ENCODE results near the gene NAP1L4.

The NAP1L4 gene

DNA sequence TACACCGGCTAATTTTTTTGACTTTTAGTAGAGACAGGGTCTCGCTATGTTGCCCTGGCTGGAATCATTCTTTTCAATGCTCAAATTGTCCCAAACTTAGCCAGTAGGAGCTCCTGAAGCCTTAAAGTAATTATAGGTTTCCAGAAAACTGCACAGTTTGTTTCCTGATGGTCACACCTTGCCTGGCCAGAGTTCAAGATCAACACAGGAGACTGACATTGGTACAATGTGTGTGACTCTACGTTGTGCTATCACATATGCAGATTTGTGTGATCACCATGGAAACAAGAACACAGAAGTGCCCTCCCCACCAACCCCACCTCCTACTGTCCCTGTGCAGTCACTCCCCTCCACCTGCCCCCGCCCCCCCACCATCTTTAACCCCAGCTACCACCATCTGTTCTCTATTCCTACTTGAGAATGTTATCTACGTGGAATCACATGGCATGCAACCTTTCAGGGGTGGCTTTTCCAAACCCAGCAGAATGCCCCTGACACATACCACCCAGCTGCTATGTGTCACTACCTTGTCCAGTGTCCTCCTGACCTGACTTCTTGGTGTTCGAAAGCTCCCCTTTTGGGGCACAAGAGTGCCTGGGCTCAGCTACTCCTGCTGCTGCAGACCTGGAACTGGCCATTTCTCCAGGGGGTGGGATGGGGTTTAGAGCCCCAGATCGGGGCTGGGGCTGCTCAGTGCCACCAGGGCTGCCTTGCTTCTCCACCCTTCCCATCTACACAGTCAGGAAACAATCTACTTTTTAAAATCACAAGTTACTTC, 6.1 kb upstream of the NAP1L4 start:
- DNase-seq, result peak in 7 of 42 donors; percentile 4 to 19 (median 8)
- intact Hi-C loops (cut with DNase I), result loop anchor here (10.0 kb wide), 1 partner anchor 57 kb away; the partner anchor contains the start of gene CARS1

DNA sequence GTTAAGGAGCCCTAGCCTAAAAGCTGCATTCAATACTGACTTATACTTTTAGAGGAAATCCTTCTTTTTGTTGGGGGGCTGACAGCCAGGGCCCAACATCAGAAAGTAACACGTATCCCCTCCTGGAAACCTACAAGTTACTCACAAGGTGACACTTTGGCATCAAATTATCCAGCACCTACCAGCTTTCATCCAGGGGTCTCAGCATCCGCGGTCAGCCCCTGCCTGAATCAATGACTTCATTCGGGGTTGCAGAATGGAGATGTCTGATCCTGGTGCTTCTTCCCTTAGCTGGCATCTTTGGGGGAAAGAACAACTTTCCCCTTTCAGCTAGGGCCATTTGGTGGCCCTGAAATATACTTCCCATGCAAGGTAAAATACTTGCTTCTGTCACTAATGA, 5.3 kb upstream of the NAP1L4 start:
- peak in 7 of 42 donors; percentile 2 to 31 (median 7) for DNase-seq
- intact Hi-C loops (cut with DNase I), result loop anchor here (10.0 kb wide), 1 partner anchor 57 kb away; the partner anchor contains the start of gene CARS1

DNA sequence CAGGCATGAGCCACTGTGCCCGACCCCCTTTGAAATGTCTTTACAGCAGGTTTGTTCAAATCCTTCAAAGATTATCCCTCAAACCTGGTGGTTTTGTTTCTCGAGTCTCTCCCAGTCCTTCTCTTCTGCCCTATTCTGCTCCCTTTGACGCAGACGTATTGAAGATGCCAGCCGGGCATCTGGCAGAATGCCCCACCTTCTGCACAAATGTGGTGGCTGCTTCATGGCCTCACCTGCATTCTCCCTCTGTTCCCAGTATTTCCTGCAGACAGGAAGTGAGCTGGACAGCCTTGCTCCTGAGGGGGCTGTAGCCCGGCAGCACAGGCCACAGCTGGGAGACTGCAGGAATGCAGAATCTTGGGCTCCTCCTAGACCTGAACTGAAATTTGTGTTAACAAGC, 4.8 kb upstream of the NAP1L4 start:
- peak in 8 of 42 donors; percentile 3 to 31 (median 12) for DNase-seq
- intact Hi-C loops (cut with DNase I), result loop anchor here (10.0 kb wide), 1 partner anchor 58 kb away; the partner anchor contains the start of gene CARS1

DNA sequence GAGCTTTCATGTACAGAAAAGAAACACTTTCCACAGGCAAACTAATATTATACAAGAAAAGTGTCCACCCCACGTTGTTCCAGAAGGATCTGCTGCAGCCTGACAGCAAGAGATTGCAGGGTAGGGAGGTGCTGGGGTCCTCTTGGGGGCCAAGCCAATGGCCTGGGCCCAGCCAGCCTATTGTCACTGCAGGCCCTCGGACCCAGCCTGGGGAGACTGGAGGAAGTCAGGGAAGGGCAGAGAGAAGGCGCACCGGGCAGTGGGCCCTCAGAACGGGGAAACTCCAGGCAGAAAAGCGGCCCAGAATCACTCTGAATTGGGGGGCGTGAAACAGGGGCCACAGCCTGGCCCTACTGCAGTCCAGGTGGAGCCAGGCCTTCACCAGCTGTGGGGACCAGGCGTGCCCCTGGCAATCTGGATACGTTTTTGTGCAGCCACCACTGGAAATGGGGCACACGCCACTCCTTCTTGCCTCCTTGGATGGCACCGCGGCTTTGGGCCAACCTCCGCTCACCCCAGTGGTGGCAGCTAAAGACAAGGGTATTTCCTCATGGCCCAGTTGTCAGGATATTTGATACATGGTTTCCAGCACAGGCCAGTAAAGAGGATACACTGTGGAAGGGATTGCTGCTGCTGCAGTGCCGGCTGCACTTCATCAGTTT, 3.9 kb upstream of the NAP1L4 start:
- intact Hi-C loops (cut with DNase I), result loop anchor here (10.0 kb wide), 1 partner anchor 59 kb away; the partner anchor contains the start of gene CARS1
- DNase-seq, result peak in 4 of 42 donors; percentile 17 to 39 (median 28)

DNA sequence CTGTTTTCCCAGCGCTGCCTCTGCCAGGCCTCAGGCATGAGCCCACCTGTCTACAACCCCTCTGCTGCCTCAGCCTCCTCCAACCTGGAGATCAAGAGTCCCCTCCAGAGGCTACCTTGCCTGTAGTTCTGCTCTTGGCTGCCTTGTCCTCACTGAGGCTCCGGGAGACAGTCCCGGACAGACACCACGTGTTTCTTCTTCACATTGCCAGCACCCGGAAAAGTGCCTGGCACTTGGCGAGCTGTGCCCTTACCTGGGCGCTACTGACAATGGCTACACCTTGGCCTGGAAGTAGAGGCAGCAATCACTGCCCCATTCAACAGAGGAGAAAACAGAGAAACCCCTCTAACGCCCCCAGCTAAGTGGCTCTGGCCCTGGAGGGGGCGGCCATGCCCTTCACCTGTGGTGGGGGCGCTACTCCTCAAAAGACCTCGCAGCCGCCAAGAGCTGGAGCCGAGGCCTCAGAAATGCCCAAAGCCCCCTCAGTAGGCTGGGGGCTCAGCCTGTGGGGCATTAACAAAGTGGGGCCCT, 3.0 kb upstream of the NAP1L4 start:
- peak in 3 of 42 donors; percentile 10 to 20 (median 13) for DNase-seq
- intact Hi-C loops (cut with DNase I), result loop anchor here (10.0 kb wide), 1 partner anchor 60 kb away; the partner anchor contains the start of gene CARS1

DNA sequence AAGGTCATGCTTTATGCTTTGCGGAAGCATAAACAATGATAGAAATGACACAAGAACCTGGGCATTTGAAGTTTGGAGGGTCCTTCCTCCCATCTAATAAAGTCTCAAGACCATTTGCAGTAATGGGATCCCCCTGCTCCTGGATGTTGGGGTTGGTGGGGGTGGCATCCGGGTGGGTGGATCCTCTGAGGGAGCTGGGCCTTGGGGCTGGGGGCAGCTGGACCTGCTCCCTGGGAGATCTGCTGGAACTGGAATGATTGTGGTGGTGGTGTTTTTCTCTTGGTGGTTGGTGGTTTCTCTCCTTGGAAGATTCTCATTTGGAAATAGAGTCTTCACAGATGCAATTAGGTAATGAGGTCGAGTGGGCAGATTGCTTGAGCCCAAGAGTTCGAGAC, 2.2 kb upstream of the NAP1L4 start:
- intact Hi-C loops (cut with DNase I), result loop anchor here (10.0 kb wide), 1 partner anchor 60 kb away; the partner anchor contains the start of gene CARS1
- peak in 1 of 42 donors; percentile 12 for DNase-seq

DNA sequence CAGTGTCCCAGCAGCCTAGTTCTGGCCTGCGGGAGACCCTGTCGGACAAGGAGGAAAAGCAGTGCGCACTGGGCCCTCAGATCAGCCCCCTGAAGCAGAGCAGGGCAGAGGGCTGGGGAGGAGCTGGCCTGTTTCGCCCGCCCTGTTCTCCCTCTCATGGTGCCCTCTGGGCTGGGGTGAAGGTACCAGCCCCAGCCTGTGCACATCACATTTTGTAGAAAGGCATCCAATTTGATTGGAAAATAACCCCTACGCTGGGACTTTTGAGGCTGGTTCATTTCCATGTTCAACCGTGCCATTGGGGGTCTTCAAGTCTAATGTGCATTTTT, 832 bp upstream of the NAP1L4 start:
- no peak for DNase-seq
- intact Hi-C loops (cut with DNase I), result loop anchor here (10.0 kb wide), 1 partner anchor 62 kb away; the partner anchor contains the start of gene CARS1

DNA sequence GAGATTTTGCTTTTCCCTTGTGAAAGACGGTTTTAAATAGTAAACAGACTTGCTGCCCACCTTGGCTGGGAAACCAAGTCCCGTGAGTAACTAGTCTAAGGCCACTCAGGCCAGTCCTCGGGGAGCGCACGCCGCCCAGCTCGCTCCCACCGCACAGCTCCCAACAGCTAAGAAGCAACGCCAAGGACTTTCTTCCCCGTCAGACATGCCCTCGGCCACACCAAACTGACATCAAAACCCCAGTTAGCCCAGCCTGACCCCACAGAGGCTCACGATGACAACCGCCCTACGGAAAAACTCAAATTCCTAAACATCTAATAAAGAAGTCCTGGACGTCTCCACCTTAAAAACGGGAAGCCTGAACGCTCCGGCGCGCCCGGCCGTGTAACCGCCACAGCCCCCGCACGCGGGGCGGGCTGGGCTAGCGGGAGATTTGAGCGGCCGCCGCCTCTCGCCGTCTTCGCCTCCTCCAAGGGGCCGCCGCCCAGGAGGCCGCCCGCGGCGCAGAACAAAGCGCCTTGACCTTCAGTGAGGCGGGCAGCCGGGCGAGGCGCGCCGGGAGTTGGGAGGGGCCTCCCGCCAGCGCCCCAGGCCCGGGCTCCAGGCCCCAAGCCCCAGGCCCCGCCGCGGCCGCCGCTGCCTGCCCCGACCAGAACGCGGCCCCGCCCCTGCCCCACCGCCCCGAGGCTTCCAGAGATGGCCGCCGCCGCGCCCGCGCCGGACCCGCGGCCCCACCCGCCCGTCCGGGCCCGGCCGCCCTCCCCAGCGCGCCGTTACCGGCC, 486 bp downstream of the NAP1L4 start:
- DNase-seq, result peak in 35 of 42 donors; percentile 31 to 78 (median 60)
- intact Hi-C loops (cut with DNase I), result loop anchor here (10.0 kb wide), 1 partner anchor 63 kb away; the partner anchor contains the start of gene CARS1

DNA sequence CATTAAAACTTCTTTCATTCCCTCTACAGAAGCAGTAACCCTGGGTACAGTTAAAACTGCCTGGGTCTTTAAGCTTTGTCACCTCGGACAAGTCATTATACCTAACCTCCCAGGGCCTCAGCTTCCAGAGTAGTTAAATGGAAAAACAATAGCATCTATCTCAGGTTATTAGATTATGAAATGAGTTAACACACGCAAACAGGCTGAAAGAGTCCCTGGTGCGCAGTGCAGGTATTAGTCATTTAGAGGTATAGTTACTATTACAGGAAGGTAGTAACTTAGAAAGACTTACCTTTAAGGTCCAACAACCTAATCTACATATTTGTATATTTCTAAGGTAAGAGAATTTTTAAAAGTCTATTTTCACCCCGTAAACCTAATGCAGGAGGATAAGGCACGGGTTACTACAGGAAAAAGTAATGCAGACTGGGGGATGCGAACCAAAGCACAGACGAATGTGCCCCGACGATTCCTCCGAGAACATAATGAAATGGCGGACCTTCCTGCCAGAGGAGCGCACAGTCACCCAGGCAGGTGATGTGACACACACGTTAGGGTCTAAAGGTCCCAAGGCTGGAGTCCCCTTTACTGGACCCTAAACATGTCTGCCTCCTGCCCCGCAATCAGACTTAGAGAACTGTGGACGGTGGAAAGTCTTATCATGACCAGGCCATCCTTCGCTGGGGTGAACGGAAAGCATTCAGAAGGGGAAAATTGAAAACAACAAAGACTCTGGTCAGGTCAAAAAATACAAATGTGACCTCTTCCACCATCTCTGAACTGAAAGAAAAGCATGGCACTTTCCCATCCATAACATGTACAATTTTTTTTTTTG, 1.3 kb downstream of the NAP1L4 start:
- peak in 2 of 42 donors; percentile 20 to 32 for DNase-seq
- intact Hi-C loops (cut with DNase I), result loop anchor here (10.0 kb wide), 1 partner anchor 64 kb away; the partner anchor contains the start of gene CARS1

DNA sequence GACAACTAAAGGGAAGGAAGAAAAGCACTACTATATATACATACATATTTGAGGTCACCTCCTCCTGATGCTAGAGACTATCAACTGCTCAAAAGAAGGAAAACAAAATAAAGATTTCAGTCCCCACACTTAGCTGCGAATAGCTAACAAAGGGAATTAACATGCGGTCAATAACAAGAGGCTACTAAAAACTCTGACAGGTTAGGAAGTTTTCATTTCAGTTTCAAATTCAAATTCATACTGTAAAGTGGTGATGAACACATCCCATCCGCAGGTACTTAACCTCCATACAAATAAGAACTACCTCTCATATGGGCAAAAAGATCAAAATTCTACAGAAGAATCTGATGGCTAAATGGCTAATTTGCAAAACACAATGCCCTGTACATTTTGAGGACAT, 2.6 kb downstream of the NAP1L4 start:
- DNase-seq, result no peak
- intact Hi-C loops (cut with DNase I), result no loop called here

DNA sequence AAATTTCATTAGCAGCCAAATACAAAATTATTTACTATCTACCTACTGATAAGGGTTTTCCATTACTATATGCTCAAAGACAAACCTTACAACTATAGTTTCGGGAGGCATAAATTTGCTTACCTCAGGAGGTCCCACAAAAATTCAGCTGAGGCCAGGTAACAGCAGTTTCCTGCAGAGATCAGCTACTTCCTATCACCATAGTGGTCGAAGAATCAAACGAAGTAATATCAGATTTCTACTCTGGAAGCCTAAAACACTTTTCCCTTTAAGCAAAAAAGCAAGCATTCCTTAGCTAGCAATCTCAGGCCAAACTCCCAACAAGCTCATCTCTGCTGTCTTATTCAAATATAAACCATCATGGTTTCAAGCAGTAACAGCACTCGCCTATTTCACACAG, 3.1 kb downstream of the NAP1L4 start:
- peak in 1 of 42 donors; percentile 19 for DNase-seq
- intact Hi-C loops (cut with DNase I), result no loop called here

DNA sequence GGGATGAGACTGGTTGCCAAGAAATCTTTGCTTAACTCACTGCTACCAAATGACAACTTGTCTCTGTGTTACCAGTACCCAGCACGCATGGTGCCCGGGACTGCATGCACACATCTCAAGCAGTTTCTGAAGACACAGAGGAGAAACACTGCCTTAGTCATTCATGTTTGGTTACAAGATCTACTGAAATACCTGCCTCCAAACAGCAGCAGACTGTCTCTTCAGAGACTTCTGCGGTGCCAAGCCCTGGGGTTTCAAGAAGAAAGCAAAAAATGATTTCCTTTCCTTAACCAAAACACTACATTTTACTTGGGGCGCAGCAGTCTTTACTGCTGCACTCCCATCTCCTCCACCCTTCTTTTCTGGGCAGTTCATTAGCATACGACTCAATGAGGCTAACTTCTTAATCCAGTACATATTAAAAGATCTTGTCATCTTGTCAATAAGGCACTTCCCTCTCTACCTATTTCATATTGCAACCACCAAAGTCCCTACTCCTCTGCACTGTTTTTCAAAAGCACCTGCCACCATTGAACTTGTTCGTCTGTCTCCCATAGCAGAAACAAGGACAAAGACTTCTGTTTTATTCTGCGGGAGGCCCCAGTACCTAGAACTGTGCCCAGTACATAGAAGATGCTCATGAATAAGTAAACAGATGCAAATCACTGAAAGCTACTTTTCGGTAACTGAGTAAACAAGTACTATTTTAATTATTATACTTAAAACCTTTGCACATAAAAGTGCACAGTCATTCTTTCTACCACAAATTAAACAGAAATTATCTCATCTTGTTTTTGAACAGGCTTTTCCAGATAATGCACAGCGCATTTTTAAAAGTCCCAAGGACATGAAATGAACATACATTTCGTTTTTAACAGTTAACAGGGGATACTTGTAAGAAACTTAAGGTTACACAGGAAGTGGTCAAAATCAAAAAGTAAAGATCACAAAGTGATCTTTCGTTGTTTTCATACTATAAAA, 4.0 kb downstream of the NAP1L4 start:
- peak in 2 of 42 donors; percentile 7 to 21 for DNase-seq
- intact Hi-C loops (cut with DNase I), result no loop called here

DNA sequence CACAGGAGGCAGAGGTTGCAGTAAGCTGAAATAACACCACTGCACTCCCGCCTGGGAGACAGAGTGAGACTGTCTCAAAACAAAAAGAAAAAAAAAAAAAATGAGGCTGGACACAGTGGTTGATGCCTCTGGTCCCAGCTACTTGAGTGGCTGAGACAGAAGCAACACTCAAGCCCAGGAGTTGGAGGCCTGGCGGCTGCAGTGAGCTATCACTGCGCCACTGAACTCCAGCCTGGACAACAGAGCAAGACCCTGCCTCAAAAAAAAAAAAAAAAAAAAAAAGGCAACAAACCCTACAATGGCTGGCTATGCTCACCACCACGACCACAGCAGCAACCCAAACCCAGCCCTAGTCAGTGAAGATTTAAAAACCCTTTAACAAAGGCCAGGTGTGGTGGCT, 8.2 kb downstream of the NAP1L4 start:
- intact Hi-C loops (cut with DNase I), result no loop called here
- DNase-seq, result no peak

DNA sequence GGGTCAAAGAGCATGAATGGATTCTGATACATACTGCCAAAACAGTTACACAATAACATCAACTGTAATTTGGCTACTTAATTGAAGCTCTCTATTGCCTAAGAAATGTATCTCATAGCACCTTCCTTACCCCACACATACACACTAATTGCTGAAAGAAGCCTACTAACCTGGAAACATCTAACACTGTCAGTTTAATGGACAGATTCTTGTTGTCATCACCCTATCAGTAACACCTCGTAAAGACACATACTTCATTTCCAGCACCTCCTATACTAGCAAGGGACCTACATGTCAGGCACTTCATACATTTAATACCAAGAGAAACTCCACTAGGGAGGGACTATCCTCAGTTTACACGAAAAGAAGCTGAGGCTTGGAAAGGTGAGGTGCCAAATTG, 9.9 kb downstream of the NAP1L4 start:
- intact Hi-C loops (cut with DNase I), result no loop called here
- no peak for DNase-seq

DNA sequence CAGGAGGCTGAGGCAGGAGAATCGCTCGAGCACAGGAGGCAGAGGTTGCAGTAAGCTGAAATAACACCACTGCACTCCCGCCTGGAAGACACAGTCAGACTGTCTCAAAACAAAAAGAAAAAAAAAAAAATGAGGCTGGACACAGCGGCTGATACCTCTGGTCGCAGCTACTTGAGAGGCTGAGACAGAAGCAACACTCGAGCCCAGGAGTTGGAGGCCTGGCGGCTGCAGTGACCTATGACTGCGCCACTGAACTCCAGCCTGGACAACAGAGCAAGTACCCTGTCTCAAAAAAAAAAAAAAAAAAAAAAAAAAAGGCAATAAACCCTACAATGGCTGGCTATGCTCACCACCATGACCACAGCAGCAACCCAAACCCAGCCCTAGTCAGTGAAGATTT, 11.0 kb downstream of the NAP1L4 start:
- DNase-seq, result no peak

DNA sequence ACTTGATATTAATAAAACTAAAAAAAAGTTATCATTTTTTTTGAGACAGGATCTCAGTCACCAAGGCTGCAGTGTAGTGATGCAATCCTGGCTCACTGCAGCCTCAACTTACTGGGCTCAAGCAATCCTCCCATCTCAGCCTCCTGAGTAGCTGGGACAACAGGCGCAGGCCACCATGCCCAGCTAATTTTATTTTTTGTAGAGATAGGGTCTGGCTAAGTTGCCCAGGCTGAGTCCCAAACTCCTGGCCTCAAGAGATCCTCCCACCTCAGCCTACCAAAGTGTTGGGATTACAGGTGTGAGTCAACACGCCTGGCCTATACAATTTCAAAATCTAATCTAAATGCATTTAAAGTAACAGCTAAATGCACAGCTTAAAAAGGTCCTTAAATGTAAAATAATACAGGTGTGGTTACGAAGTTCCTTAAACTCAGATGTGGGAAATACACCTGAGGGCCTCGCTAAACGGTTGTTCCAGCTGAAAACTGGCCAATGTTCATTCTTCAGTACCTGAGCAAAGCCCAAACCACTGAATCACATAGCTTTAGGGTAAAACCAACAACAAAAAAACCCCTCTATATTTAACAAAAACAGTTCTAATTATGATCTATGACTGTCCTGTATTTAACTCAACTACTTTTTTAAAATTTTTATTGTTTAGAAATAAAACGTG, 11.8 kb downstream of the NAP1L4 start:
- intact Hi-C loops (cut with DNase I), result no loop called here
- DNase-seq, result no peak

More for the DNA sequence above, 11.0 kb downstream of the NAP1L4 start:
- intact Hi-C loops (cut with DNase I), result no loop called here
